ENCODE measurements around the gene RPAP3. TPM values are rescaled to one million over a fixed set of nuclear protein-coding genes. Genes with fewer than 3 reads are reported as not detected.

RPAP3 gene
- total RNA-seq, 4 donors from 2014 or later: 10.5 to 14.2 (median 12.7) TPM

DNA sequence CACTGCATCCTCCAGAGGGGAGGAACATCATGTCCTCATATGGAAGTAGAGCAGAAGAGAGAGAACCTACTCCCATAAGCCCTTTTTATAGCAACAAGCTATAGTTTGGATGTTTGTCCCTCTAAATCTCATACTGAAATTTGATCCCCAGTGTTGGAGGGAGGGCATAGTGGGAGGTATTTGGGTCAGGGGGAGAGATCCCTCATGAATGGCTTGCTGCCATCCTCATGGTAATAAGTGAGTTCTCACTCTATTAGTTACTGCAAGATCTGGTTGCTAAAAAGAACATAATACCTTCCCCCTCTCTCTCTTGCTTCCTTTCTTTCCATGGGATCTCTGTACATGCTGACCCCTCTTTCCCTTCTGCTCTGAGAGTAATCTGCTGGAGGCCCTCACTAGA is 93.9 kb downstream of the RPAP3 start:
- DNase-seq (ENCODE audit: low spot score) (no peak), ATAC-seq (ENCODE audit: low FRiP score) (no peak)
- TF ChIP-seq, protein P1, sequence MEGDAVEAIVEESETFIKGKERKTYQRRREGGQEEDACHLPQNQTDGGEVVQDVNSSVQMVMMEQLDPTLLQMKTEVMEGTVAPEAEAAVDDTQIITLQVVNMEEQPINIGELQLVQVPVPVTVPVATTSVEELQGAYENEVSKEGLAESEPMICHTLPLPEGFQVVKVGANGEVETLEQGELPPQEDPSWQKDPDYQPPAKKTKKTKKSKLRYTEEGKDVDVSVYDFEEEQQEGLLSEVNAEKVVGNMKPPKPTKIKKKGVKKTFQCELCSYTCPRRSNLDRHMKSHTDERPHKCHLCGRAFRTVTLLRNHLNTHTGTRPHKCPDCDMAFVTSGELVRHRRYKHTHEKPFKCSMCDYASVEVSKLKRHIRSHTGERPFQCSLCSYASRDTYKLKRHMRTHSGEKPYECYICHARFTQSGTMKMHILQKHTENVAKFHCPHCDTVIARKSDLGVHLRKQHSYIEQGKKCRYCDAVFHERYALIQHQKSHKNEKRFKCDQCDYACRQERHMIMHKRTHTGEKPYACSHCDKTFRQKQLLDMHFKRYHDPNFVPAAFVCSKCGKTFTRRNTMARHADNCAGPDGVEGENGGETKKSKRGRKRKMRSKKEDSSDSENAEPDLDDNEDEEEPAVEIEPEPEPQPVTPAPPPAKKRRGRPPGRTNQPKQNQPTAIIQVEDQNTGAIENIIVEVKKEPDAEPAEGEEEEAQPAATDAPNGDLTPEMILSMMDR (IDR thresholded peaks at IDR 0.05): no peak

Other genes with a start within 250 kb of the RPAP3 start
- gene ENDOU, start 19.5 kb upstream of the RPAP3 start, total RNA-seq: 1 to 10 TPM; 2.1 to 2.7 (median 2.2) TPM
- gene RAPGEF3, start 52.9 kb upstream of the RPAP3 start, total RNA-seq: 100 to 1,000 TPM in 1 of 4 donors, 10 to 100 TPM in 3; 24.2 to 270 (median 59.1) TPM
- 10 to 100 TPM; 27.6 to 50.3 (median 48.1) TPM for gene SLC48A1, start 67.2 kb upstream of the RPAP3 start, total RNA-seq
- gene HDAC7, start 113.9 kb upstream of the RPAP3 start, total RNA-seq: 100 to 1,000 TPM in 1 of 4 donors, 10 to 100 TPM in 3; 40.3 to 102 (median 62.9) TPM
- 1 to 10 TPM; 2.8 to 10.0 (median 6.3) TPM for gene VDR, start 199.0 kb upstream of the RPAP3 start, total RNA-seq